Stomach (tissue), 4 donors: ENCODE measurements around the gene C9orf43.

ENCODE experiments used
- POLR2A ChIP-seq, 4 donors: fragments of 450-650 bp; IDR thresholded peaks; one replicate each; pipeline ENCODE4 v1.6.1; 2016; ENCODE audit warnings: antibody characterized with exemption in 4 of 4, control low read depth in 2 of 4, mild to moderate bottlenecking in 1 of 4, moderate library complexity in 1 of 4
- TF ChIP-seq, protein P1 (sequence below), 7 experiments: fragments of 450-650 bp in 4 of 7; fragments of 200-600 bp in 3 of 7; sonication (generic) in 3 of 7; IDR thresholded peaks; one replicate each; pipeline ENCODE4 v1.5.1; 2016 to 2019; ENCODE audit warnings: antibody characterized with exemption in 7 of 7, control low read depth in 2 of 7, mild to moderate bottlenecking in 1 of 7

DNA sequence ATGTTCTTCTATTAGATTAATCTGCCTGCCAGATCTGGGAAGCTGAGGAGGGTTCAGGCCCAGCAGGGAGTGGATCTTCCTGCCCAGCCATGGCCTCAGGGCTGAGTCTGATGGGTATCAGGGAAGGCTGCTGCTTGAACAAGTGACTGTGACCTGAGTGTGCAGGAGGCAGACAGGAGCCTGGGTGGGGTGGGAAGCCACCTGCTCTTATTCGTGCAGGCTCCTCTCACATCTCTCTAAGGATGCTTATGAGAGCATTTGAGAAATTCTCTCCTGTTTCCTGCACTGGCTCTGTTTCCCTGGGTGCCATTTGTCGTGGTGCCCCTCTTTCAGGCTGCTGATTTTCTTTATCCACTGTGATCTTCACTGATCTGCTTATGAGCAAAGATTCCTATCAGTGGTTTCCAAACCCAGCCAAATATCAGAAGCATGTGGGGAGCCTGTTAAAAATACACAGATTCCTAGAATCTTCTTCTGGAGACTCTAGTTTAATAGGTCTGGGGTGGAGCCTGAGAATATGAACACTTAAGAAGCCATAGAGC lies 55.1 kb downstream of the C9orf43 start:
- TF ChIP-seq, protein P1, sequence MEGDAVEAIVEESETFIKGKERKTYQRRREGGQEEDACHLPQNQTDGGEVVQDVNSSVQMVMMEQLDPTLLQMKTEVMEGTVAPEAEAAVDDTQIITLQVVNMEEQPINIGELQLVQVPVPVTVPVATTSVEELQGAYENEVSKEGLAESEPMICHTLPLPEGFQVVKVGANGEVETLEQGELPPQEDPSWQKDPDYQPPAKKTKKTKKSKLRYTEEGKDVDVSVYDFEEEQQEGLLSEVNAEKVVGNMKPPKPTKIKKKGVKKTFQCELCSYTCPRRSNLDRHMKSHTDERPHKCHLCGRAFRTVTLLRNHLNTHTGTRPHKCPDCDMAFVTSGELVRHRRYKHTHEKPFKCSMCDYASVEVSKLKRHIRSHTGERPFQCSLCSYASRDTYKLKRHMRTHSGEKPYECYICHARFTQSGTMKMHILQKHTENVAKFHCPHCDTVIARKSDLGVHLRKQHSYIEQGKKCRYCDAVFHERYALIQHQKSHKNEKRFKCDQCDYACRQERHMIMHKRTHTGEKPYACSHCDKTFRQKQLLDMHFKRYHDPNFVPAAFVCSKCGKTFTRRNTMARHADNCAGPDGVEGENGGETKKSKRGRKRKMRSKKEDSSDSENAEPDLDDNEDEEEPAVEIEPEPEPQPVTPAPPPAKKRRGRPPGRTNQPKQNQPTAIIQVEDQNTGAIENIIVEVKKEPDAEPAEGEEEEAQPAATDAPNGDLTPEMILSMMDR (IDR thresholded peaks at IDR 0.05), result no peak
- no peak for TF ChIP-seq POLR2A (IDR thresholded peaks at IDR 0.05)
